Left cardiac atrium (tissue), 4 donors: ENCODE measurements around the gene CIT. TPM values are rescaled to one million over a fixed set of nuclear protein-coding genes. Genes with fewer than 3 reads are reported as not detected.

Experiments
- ATAC-seq, 2 donors: fragments of 200-7000 bp; cut with Tn5 transposase; one replicate each; pipeline ENCODE4 v1.9.1; 2020; ENCODE audit warnings: mild to moderate bottlenecking in 2 of 2, moderate library complexity in 2 of 2
- DNase-seq: peaks from one replicate; pipeline ENCODE4 v3.0.0-alpha.2; 2020
- intact Hi-C, 2 donors: fragments of 100-400 bp; cut with DNase I; formaldehyde crosslinking; loops; one replicate each; pipeline versions ENCODE4 v1.14.1 to v1.15.1; 2022 to 2023
- microRNA-seq, 2 donors: library from miRNA; unstranded; fragments of <30 nt; microRNA quantifications; one replicate each; pipeline ENCODE4 v1.2.0, GENCODE V29; 2020
- total RNA-seq, 2 donors: library from RNA; stranded (reverse); fragmentation: NEBNext Ultra II Directional; extraction: Animal tissue kit (Norgen Biotek cat#: 25700); gene quantifications; one replicate each; pipeline ENCODE4 v1.2.1, GENCODE V29; 2021
- donor health status: DM: no; HTN: yes; CAD: no.
- donor health status: DM: no; HTN: yes; CAD: no; lungs with severe emphysema.
- donor health status: DM: yes; HTN: yes; CAD: no.
- donor health status: Dilated cardiomyopathy.

CIT gene
- total RNA-seq, 2 donors from 2014 or later = 1.7 to 3.1 TPM

DNA sequence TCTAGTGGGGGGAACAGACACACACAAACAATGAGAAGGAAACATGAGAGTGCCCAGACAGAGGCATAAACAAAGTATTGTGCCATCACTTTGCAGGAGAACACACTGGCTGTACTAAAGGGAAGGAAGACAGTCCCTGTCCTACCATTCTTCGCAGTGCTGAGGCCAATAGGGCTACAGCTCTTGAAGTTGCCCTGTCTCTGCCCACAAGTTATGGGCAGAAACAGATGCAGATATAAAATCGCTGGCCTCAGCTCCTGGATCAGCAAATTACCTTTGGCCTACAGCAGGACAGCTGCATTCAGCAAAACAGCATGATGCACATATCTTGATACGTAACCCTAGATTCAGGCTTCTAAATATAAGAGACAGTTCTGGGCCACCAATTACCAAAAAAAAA lies 232.2 kb downstream of the CIT start:
- intact Hi-C loops = loop anchor here in 1 of 2 donors (10.0 kb wide), 1 partner anchor 200 kb away; no protein-coding TSS in a partner anchor
- DNase-seq = no peak
- no peak for ATAC-seq

DNA sequence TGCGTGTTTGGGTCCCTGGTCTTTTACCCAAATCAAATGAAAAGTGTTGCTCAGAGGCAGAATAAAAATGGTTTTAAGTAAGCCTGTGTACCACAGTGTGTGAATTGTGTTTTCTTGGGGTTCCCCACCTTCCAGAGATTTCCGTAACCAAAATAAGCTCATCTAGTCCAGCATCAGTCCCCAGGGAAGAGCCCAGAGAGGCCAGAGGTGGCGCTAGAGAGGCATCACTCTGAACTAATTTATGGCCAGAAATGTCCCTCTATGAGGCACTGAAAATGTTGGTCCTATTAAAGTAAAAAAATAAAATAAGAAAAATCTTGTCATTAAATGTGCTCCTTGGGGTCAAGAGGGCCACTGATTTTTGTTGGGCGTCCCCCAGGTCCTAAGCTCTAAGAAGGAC lies 234.1 kb downstream of the CIT start:
- intact Hi-C loops = loop anchor here in 1 of 2 donors (10.0 kb wide), 1 partner anchor 198 kb away; no protein-coding TSS in a partner anchor
- ATAC-seq = no peak

More for the DNA sequence above, 234.1 kb downstream of the CIT start:
- no peak for DNase-seq

Small RNAs within 50 kb of the gene (microRNA-seq; reads per million reads assigned to microRNA genes)
- gene MIR1178 = 0 reads per million in 2 donors

Other genes starting within 250 kb of the CIT start
- gene PRKAB1, start 209.2 kb downstream of the CIT start, total RNA-seq = 10 to 100 TPM; 11.9 to 15.4 TPM
- gene BICDL1, start 111.9 kb upstream of the CIT start, total RNA-seq = 10 to 100 TPM; 12.6 to 13.4 TPM
- gene RAB35, start 239.4 kb upstream of the CIT start, total RNA-seq = 10 to 100 TPM; 26.7 to 42.2 TPM